SK-MEL-5 (cell line): ENCODE measurements around the gene PCDHGA7. TPM values are rescaled to one million over a fixed set of nuclear protein-coding genes. Genes with fewer than 3 reads are reported as not detected.
"Not testable (repeated sequence)": the region's sequence is repeated elsewhere in the genome, so short reads cannot be mapped to it uniquely, and the experiment has no call there.

ENCODE experiments used
- DNase-seq: peaks from one replicate; pipeline ENCODE4 v3.0.0-alpha.2; 2016; ENCODE audit warnings: low read depth, low spot score
- in situ Hi-C: cut with HindIII; loops from 2 replicates; pipeline ENCODE4 v1.10.0; 2016; ENCODE audit warnings: low sequenced_read_pairs, high pct_unique_total_duplicates, low pct_unique_long_range_greater_than_20kb
- total RNA-seq: library from RNA; depleted of rRNA; stranded (reverse); fragments of >200 nt; shearing (Covaris generic); gene quantifications from 2 replicates; pipeline ENCODE4 v1.2.3, GENCODE V29; 2014

PCDHGA7 gene
- total RNA-seq, 1 experiment from 2014 or later = 0.71 TPM

- in situ Hi-C loops = no loop called here
Measured at GRCh38 chr5:141389153-141390042, 6.9 kb downstream of the PCDHGA7 start.

GRCh38 chr5:141392429-141393198, 10.1 kb downstream of the PCDHGA7 start, which contains the start of gene PCDHGA8:
PCDHGA8 (plus strand) TSS chr5:141392633; CDS start chr5:141392814, 181 bp downstream.
- no peak for DNase-seq
- in situ Hi-C loops = no loop called here

More at GRCh38 chr5:141389153-141390042, 6.9 kb downstream of the PCDHGA7 start:
- no peak for DNase-seq

DNA sequence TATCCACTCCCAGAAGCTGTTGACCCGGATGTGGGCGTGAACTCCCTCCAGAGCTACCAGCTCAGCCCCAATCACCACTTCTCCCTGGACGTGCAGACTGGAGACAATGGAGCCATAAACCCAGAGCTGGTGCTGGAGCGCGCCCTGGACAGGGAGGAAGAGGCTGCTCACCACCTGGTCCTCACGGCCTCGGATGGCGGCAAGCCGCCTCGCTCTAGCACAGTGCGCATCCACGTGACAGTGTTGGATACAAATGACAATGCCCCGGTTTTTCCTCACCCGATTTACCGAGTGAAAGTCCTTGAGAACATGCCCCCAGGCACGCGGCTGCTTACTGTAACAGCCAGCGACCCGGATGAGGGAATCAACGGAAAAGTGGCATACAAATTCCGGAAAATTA, 10.7 kb downstream of the PCDHGA7 start:
- in situ Hi-C loops = no loop called here

GRCh38 chr5:141394401-141395187, 12.1 kb downstream of the PCDHGA7 start:
- DNase-seq, in situ Hi-C loops: not testable (repeated sequence)

More for the DNA sequence above, 10.7 kb downstream of the PCDHGA7 start:
- DNase-seq = no peak

DNA sequence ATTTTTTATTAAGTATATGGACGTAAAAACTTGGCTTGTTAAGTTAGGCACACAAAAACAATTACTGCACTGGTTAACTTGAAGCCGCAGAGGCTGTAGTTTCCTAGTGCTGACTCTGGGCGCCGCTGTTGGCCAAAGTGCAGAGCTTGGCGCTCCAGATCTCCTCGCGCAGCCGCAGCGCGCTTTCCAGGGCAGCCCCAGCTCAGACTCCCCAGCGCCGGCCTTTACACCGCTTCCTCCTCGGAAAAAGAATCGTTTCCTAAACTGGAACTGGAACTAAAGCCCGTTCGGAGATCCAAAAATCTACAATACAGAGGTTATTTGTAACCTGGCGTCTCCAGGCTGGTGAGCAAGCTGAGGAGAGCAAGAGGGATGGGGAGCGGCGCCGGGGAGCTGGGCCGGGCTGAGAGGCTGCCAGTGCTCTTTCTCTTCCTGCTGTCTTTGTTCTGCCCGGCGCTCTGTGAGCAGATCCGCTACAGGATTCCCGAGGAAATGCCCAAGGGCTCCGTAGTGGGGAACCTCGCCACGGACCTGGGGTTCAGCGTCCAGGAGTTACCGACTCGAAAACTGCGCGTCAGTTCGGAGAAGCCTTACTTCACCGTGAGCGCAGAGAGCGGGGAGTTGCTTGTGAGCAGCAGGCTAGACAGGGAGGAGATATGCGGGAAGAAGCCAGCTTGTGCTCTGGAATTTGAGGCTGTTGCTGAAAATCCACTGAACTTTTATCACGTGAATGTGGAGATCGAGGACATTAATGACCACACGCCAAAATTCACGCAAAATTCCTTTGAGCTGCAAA, 15.4 kb downstream of the PCDHGA7 start, which contains the start of gene PCDHGB5:
PCDHGB5 (plus strand) TSS at position 192 of the 796 bp plus-strand sequence; CDS start at position 373, 181 bp downstream.
- in situ Hi-C loops, DNase-seq: not testable (repeated sequence)

DNA sequence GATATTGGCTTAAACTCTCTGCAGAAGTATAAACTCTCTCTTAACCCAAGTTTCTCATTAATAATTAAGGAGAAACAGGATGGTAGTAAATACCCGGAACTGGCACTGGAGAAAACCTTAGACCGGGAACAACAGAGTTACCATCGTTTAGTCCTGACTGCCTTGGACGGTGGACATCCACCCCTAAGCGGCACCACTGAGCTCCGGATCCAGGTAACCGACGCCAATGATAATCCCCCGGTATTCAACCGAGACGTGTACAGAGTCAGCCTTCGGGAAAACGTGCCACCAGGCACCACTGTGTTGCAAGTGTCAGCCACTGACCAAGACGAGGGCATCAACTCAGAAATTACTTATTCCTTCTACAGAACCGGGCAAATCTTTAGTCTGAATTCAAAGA, 16.1 kb downstream of the PCDHGA7 start:
- DNase-seq = no peak
- in situ Hi-C loops = no loop called here

DNA sequence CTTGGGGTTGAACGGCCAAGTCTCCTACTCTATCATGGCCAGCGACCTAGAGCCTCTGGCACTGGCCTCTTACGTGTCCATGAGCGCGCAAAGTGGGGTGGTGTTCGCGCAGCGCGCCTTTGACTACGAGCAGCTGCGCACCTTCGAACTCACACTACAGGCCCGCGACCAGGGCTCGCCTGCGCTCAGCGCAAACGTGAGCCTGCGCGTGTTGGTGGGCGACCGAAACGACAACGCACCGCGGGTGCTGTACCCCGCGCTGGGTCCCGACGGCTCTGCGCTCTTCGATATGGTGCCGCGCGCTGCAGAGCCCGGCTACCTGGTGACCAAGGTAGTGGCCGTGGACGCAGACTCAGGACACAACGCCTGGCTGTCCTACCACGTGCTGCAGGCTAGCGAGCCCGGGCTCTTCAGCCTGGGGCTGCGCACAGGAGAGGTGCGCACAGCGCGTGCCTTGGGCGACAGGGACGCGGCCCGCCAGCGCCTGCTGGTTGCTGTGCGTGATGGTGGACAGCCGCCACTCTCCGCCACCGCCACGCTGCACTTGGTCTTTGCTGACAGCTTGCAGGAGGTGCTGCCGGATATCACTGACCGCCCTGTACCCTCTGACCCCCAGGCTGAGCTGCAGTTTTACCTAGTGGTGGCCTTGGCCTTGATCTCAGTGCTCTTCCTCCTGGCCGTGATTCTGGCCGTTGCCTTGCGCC, 17.2 kb downstream of the PCDHGA7 start:
- DNase-seq = no peak
- in situ Hi-C loops = no loop called here

GRCh38 chr5:141402553-141403243, 20.2 kb downstream of the PCDHGA7 start, which contains the start of gene PCDHGA9:
PCDHGA9 (plus strand) TSS chr5:141402778; CDS start chr5:141402953, 175 bp downstream.
- in situ Hi-C loops = no loop called here
- DNase-seq = peak; percentile 23

GRCh38 chr5:141403387-141403786, 20.8 kb downstream of the PCDHGA7 start:
- in situ Hi-C loops = no loop called here
- DNase-seq = no peak

DNA sequence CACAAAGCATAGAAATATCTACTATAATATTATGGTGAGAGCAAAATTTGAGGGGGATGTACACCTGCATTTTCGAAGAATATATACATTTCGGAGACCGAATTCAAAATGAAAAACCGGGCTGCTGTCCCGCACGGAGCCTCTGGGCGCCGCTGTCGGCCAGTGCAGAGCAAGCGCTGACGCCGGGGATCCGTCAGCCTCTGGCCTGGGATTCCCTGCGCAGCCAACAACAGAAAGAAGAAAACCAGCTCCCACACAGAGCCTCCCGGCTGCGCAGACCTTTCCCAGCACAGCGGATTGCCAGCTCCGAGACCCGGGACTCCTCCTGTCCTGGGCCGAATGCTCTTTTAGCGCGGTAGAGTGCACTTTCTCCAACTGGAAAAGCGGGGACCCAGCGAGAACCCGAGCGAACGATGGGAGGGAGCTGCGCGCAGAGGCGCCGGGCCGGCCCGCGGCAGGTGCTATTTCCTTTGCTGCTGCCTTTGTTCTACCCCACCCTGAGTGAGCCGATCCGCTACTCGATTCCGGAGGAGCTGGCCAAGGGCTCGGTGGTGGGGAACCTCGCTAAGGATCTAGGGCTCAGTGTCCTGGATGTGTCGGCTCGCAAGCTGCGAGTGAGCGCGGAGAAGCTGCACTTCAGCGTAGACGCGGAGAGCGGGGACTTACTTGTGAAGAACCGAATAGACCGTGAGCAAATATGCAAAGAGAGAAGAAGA, 25.4 kb downstream of the PCDHGA7 start, which contains the start of gene PCDHGB6:
PCDHGB6 (plus strand) TSS at position 232 of the 716 bp plus-strand sequence; CDS start at position 414, 182 bp downstream.
- in situ Hi-C loops, DNase-seq: not testable (repeated sequence)

DNA sequence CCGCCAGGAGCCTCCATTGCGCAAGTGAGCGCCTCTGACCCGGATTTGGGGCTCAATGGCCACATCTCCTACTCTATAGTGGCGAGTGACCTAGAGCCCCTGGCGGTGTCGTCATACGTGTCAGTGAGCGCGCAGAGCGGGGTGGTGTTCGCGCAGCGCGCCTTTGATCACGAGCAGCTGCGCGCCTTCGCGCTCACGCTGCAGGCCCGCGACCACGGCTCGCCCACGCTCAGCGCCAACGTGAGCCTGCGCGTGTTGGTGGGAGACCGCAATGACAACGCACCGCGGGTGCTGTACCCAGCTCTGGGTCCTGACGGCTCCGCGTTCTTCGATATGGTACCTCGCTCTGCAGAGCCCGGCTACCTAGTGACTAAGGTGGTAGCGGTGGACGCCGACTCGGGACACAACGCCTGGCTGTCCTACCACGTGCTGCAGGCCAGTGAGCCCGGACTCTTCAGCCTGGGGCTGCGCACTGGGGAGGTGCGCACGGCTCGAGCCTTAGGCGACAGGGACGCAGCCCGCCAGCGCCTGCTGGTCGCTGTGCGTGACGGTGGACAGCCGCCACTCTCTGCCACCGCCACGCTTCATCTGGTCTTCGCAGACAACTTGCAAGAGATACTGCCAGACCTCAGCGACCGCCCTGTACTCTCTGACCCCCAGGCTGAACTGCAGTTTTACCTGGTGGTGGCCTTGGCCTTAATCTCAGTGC, 27.2 kb downstream of the PCDHGA7 start:
- in situ Hi-C loops = no loop called here
- DNase-seq = no peak

DNA sequence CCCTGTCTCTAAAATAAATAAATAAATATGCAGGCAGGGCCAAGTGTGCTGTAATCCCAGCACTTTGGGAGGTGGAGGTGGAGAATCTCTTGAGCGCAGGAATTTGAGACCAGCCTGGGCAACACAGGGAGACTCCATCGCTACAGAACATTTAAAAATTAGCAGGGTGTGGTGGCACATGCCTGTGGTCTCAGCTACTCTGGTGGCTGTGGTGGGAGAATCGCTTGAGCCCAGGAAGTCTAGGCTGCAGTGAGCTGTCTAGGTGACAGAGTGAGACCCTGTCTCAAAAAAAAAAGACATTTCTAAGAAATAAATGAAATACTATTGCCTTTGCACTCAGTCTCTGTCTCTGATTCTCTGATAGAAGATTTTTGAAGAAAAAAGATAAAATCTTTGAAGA, 29.0 kb downstream of the PCDHGA7 start:
- in situ Hi-C loops = no loop called here
- DNase-seq = no peak

DNA sequence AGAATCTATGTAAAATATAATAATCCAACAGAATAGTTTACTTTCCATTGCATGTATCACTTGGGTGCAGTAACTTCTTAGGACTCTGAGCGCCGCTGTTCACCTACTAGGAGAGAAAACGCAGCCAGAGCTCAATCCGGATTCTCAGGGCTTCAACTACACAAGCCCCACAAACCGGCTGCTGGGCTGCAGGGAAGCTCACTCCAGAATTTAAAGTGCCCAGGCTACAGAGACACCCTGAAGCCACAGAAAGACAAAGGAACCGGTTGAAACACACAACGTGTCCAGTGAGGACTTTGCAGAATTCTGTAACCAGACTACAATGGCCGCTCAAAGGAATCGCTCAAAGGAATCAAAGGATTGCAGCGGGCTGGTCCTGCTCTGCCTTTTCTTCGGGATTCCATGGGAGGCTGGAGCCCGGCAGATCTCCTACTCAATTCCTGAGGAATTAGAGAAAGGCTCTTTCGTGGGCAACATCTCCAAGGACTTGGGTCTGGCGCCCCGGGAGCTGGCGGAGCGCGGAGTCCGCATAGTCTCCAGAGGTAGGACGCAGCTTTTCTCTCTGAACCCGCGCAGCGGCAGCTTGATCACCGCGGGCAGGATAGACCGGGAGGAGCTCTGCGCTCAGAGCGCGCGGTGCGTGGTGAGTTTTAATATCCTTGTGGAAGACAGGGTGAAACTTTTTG, 30.5 kb downstream of the PCDHGA7 start, which contains the start of gene PCDHGA10:
PCDHGA10 (plus strand) TSS at position 134 of the 686 bp plus-strand sequence; CDS start at position 323, 189 bp downstream.
- in situ Hi-C loops = no loop called here

More for the DNA sequence above, 30.5 kb downstream of the PCDHGA7 start, which contains the start of gene PCDHGA10:
- DNase-seq = peak; percentile 52
